OCI-LY1 (cell line): ENCODE data around the gene CDH4.

Source experiments
- H2AFZ ChIP-seq: fragments of 200-600 bp; sonication (generic), shearing (Covaris generic); 2 replicates; pipeline ENCODE4 v1.6.0; 2014; ENCODE audit warnings: antibody characterized with exemption, mild to moderate bottlenecking, low read length
- H3F3A ChIP-seq: fragments of 200-600 bp; sonication (generic), shearing (Covaris generic); 2 replicates; pipeline ENCODE4 v1.6.0; 2014; ENCODE audit warnings: mild to moderate bottlenecking, antibody characterized with exemption, low read length, moderate library complexity; ENCODE audit not compliant: insufficient read depth
- H3K27ac ChIP-seq: fragments of 200-600 bp; sonication (generic); 2 replicates; pipeline ENCODE4 v1.5.1; 2014; ENCODE audit warnings: low read length, mixed run types, mild to moderate bottlenecking, low read depth; ENCODE audit not compliant: poor library complexity, severe bottlenecking
- H3K27me3 ChIP-seq: fragments of 200-600 bp; sonication (generic); 2 replicates; pipeline ENCODE4 v1.6.0; 2014; ENCODE audit warnings: antibody characterized with exemption, mild to moderate bottlenecking, low read length, moderate library complexity; ENCODE audit not compliant: insufficient read depth
- H3K36me3 ChIP-seq: fragments of 200-600 bp; sonication (generic); 2 replicates; pipeline ENCODE4 v1.6.1; 2014; ENCODE audit warnings: mild to moderate bottlenecking, antibody characterized with exemption, low read length, moderate library complexity, mixed read lengths; ENCODE audit not compliant: insufficient read depth
- H3K4me1 ChIP-seq: fragments of 200-600 bp; sonication (generic); 2 replicates; pipeline ENCODE4 v1.5.1; 2014; ENCODE audit warnings: mild to moderate bottlenecking, low read length, moderate library complexity; ENCODE audit not compliant: insufficient read depth, severe bottlenecking
- H3K4me2 ChIP-seq: fragments of 200-600 bp; sonication (generic), shearing (Covaris generic); 2 replicates; pipeline ENCODE4 v1.6.1; 2014; ENCODE audit warnings: low read length
- H3K4me3 ChIP-seq: fragments of 200-600 bp; sonication (generic); 2 replicates; pipeline ENCODE4 v1.5.1; 2014; ENCODE audit warnings: low read length, low read depth, mild to moderate bottlenecking, mixed read lengths; ENCODE audit not compliant: poor library complexity, severe bottlenecking
- H3K79me2 ChIP-seq: fragments of 200-600 bp; shearing (Covaris generic); 2 replicates; pipeline ENCODE4 v1.6.1; 2016; ENCODE audit warnings: mixed run types, low read length, mixed read lengths; ENCODE audit not compliant: insufficient read depth
- H3K9ac ChIP-seq: fragments of 200-600 bp; sonication (generic), shearing (Covaris generic); 2 replicates; pipeline ENCODE4 v1.6.1; 2014; ENCODE audit warnings: mild to moderate bottlenecking, low read length, mixed read lengths
- H3K9me2 ChIP-seq: fragments of 200-600 bp; sonication (generic), shearing (Covaris generic); 2 replicates; pipeline ENCODE4 v1.6.1; 2014; ENCODE audit warnings: low read depth, mild to moderate bottlenecking, low read length, mixed read lengths
- H3K9me3 ChIP-seq: fragments of 200-600 bp; shearing (Covaris generic); 2 replicates; pipeline ENCODE4 v1.6.1; 2014; ENCODE audit warnings: low read length, mixed read lengths
- H4K20me1 ChIP-seq: fragments of 200-600 bp; sonication (generic), shearing (Covaris generic); 2 replicates; pipeline ENCODE4 v1.6.0; 2016; ENCODE audit warnings: mild to moderate bottlenecking, low read length; ENCODE audit not compliant: insufficient read depth
- CTCF ChIP-seq: fragments of 200-600 bp; sonication (generic), shearing (Covaris generic); IDR thresholded peaks from 2 replicates; pipeline ENCODE4 v1.5.1; 2017; ENCODE audit warnings: mild to moderate bottlenecking, antibody characterized with exemption, low read length, moderate library complexity, mixed read lengths
- EZH2 ChIP-seq: fragments of 200-600 bp; sonication (generic), shearing (Covaris generic); IDR thresholded peaks from 2 replicates; pipeline ENCODE4 v1.8.0; 2017; ENCODE audit warnings: borderline replicate concordance, mixed run types, mild to moderate bottlenecking, antibody characterized with exemption, low read length, moderate library complexity, mixed read lengths

The CDH4 gene

GRCh38 chr20:61520893-61521460, 268.9 kb downstream of the CDH4 start:
- Histone ChIP-seq H3K9ac (no peak overlapping the region), H2AFZ (no peak overlapping the region), H3K4me2 (no peak overlapping the region)

GRCh38 chr20:61521687-61522420, 269.8 kb downstream of the CDH4 start:
- H3K4me2 ChIP-seq, result no peak overlapping the region
- H3K9me2 ChIP-seq, result no peaks in the 10 kb centered on the region
- peaks cover 1% of the 10 kb centered on the region; the same call in 1 of the 2 replicates for H3K27me3 ChIP-seq
- no peaks in the 10 kb centered on the region for H3F3A ChIP-seq
- no peaks in the 10 kb centered on the region for H3K79me2 ChIP-seq
- no peak overlapping the region for H2AFZ ChIP-seq
- no peaks in the 10 kb centered on the region for H3K4me1 ChIP-seq
- H3K27ac ChIP-seq, result no peak overlapping the region
- TF ChIP-seq CTCF, result no peak
- TF ChIP-seq EZH2, result no peak
- H3K9me3 ChIP-seq, result no peaks in the 10 kb centered on the region
- no peaks in the 10 kb centered on the region for H4K20me1 ChIP-seq
- no peak overlapping the region for H3K4me3 ChIP-seq
- no peak overlapping the region for H3K9ac ChIP-seq
- H3K36me3 ChIP-seq, result no peaks in the 10 kb centered on the region

More at GRCh38 chr20:61520893-61521460, 268.9 kb downstream of the CDH4 start:
- H3K9me3 ChIP-seq, result no peaks in the 10 kb centered on the region
- H3K27me3 ChIP-seq, result peaks cover 4% of the 10 kb centered on the region; the same call in 1 of the 2 replicates
- no peaks in the 10 kb centered on the region for H3F3A ChIP-seq
- H3K36me3 ChIP-seq, result no peaks in the 10 kb centered on the region
- H4K20me1 ChIP-seq, result no peaks in the 10 kb centered on the region
- no peaks in the 10 kb centered on the region for H3K79me2 ChIP-seq
- no peak for TF ChIP-seq EZH2
- TF ChIP-seq CTCF, result no peak
- no peak overlapping the region for H3K4me3 ChIP-seq
- no peaks in the 10 kb centered on the region for H3K9me2 ChIP-seq
- no peak overlapping the region for H3K27ac ChIP-seq
- no peaks in the 10 kb centered on the region for H3K4me1 ChIP-seq

- no peaks in the 10 kb centered on the region for H4K20me1 ChIP-seq
- no peak for TF ChIP-seq CTCF
- no peaks in the 10 kb centered on the region for H3K79me2 ChIP-seq
- no peaks in the 10 kb centered on the region for H3K9me3 ChIP-seq
- H3K4me2 ChIP-seq, result no peak overlapping the region
- H2AFZ ChIP-seq, result no peak overlapping the region
- H3K4me1 ChIP-seq, result no peaks in the 10 kb centered on the region
- no peak overlapping the region for H3K27ac ChIP-seq
- H3K4me3 ChIP-seq, result no peak overlapping the region
- H3K36me3 ChIP-seq, result no peaks in the 10 kb centered on the region
- H3F3A ChIP-seq, result no peaks in the 10 kb centered on the region
- no peak overlapping the region for H3K9ac ChIP-seq
- no peaks in the 10 kb centered on the region for H3K9me2 ChIP-seq
- H3K27me3 ChIP-seq, result no peaks in the 10 kb centered on the region; the same call in 1 of the 2 replicates
These were observed 270.5 kb downstream of the CDH4 start for GRCh38 chr20:61522498-61523090.
